ENCODE data around the gene MTMR12. TPM values are rescaled to one million over a fixed set of nuclear protein-coding genes. Genes with fewer than 3 reads are reported as not detected.

MTMR12 gene
- total RNA-seq, 2 experiments from 2014 or later, result 33.6 to 71.9 TPM

GRCh38 chr5:32280656-32281081 lies 32.1 kb downstream of the MTMR12 start:
- Histone ChIP-seq H3K4me1 (ENCODE audit: insufficient read depth, low read length, poor library complexity, severe bottlenecking) (peaks cover 42% of the 10 kb centered on the region), H3K4me3 (ENCODE audit: low read depth, low read length, poor library complexity, severe bottlenecking) (no peak overlapping the region), H3K36me3 (ENCODE audit: insufficient read depth, low read length) (peaks cover 82% of the 10 kb centered on the region), H3K9me2 (ENCODE audit: insufficient read depth, low read length) (no peaks in the 10 kb centered on the region), H3K9me3 (ENCODE audit: low read length) (no peaks in the 10 kb centered on the region), H3K27ac (ENCODE audit: low read depth, low read length, poor library complexity, severe bottlenecking) (peak overlapping the region; percentile 38), H2AFZ (ENCODE audit: low read length) (no peak overlapping the region), H3K4me2 (ENCODE audit: low read length) (peak overlapping the region; percentile 47), H4K20me1 (ENCODE audit: insufficient read depth, low read length) (no peaks in the 10 kb centered on the region), H3K79me2 (ENCODE audit: insufficient read depth, low read depth, low read length) (peaks cover 73% of the 10 kb centered on the region)
- ChIA-PET CTCF (ENCODE audit: unreplicated experiment) (no interaction called here), POLR2A (interaction anchor here (0.6 to 1.0 kb wide), 3 partner anchors 8 to 120 kb away, joined by 3 to 4 read pairs (median 4); no protein-coding TSS in a partner anchor)
- TF ChIP-seq EZH2phosphoT487 (IDR thresholded peaks at IDR 0.05; ENCODE audit: borderline replicate concordance, low read depth, low read length), result no peak
- no peak for TF ChIP-seq CTCF (conservative IDR thresholded peaks at IDR 0.05; ENCODE audit: low read length)
- no TSS peak for BruUV-seq (replicated peaks)
- intact Hi-C loops (cut with micrococcal nuclease; ENCODE audit: unreplicated experiment), result no loop called here
- peak; percentile 27 for DNase-seq (ENCODE audit: low spot score)

GRCh38 chr5:32279786-32280185 lies 33.0 kb downstream of the MTMR12 start:
- Histone ChIP-seq H3K36me3 (ENCODE audit: insufficient read depth, low read length) (peaks cover 87% of the 10 kb centered on the region), H3K79me2 (ENCODE audit: insufficient read depth, low read depth, low read length) (peaks cover 70% of the 10 kb centered on the region), H3K9me2 (ENCODE audit: insufficient read depth, low read length) (no peaks in the 10 kb centered on the region), H3K4me2 (ENCODE audit: low read length) (no peak overlapping the region), H4K20me1 (ENCODE audit: insufficient read depth, low read length) (no peaks in the 10 kb centered on the region), H3K9me3 (ENCODE audit: low read length) (no peaks in the 10 kb centered on the region), H3K4me3 (ENCODE audit: low read depth, low read length, poor library complexity, severe bottlenecking) (no peak overlapping the region), H3K4me1 (ENCODE audit: insufficient read depth, low read length, poor library complexity, severe bottlenecking) (peaks cover 42% of the 10 kb centered on the region), H3K27ac (ENCODE audit: low read depth, low read length, poor library complexity, severe bottlenecking) (no peak overlapping the region), H2AFZ (ENCODE audit: low read length) (no peak overlapping the region)
- TF ChIP-seq EZH2phosphoT487 (IDR thresholded peaks at IDR 0.05; ENCODE audit: borderline replicate concordance, low read depth, low read length), result no peak
- TF ChIP-seq CTCF (conservative IDR thresholded peaks at IDR 0.05; ENCODE audit: low read length), result no peak
- ChIA-PET CTCF (ENCODE audit: unreplicated experiment) (no interaction called here), POLR2A (interaction anchor here (0.5 to 1.4 kb wide), 3 partner anchors 24 to 121 kb away, joined by 3 to 7 read pairs (median 4); no protein-coding TSS in a partner anchor)
- no peak for DNase-seq (ENCODE audit: low spot score)
- intact Hi-C loops (cut with micrococcal nuclease; ENCODE audit: unreplicated experiment), result no loop called here
- no TSS peak for BruUV-seq (replicated peaks)

- no peak overlapping the region for H2AFZ ChIP-seq (ENCODE audit: low read length)
- DNase-seq (ENCODE audit: low spot score), result no peak
- no peaks in the 10 kb centered on the region for H3K9me2 ChIP-seq (ENCODE audit: insufficient read depth, low read length)
- intact Hi-C loops (cut with micrococcal nuclease; ENCODE audit: unreplicated experiment), result no loop called here
- BruUV-seq (replicated peaks), result no TSS peak
- H3K4me3 ChIP-seq (ENCODE audit: low read depth, low read length, poor library complexity, severe bottlenecking), result no peak overlapping the region
- H3K4me2 ChIP-seq (ENCODE audit: low read length), result no peak overlapping the region
- no peaks in the 10 kb centered on the region for H3K9me3 ChIP-seq (ENCODE audit: low read length)
- no peak overlapping the region for H3K27ac ChIP-seq (ENCODE audit: low read depth, low read length, poor library complexity, severe bottlenecking)
- TF ChIP-seq EZH2phosphoT487 (IDR thresholded peaks at IDR 0.05; ENCODE audit: borderline replicate concordance, low read depth, low read length) (no peak), CTCF (conservative IDR thresholded peaks at IDR 0.05; ENCODE audit: low read length) (no peak)
- peaks cover 42% of the 10 kb centered on the region for H3K4me1 ChIP-seq (ENCODE audit: insufficient read depth, low read length, poor library complexity, severe bottlenecking)
- H3K36me3 ChIP-seq (ENCODE audit: insufficient read depth, low read length), result peaks cover 87% of the 10 kb centered on the region
- no peaks in the 10 kb centered on the region for H4K20me1 ChIP-seq (ENCODE audit: insufficient read depth, low read length)
- ChIA-PET POLR2A (interaction anchor here (0.6 to 1.4 kb wide), 3 partner anchors 15 to 119 kb away, joined by 3 to 7 read pairs (median 3); no protein-coding TSS in a partner anchor), CTCF (ENCODE audit: unreplicated experiment) (no interaction called here)
- H3K79me2 ChIP-seq (ENCODE audit: insufficient read depth, low read depth, low read length), result peaks cover 65% of the 10 kb centered on the region
Measured at GRCh38 chr5:32279223-32279622, 33.5 kb downstream of the MTMR12 start.
